Measurements from ENCODE around the gene GABBR2.

GABBR2 gene

GRCh38 chr9:98455256-98456155 lies 253.2 kb downstream of the GABBR2 start:
- no peak overlapping the region for H3K4me3 ChIP-seq (replicated peaks; ENCODE audit: low read depth, low read length)
- TF ChIP-seq CTCF (IDR thresholded peaks at IDR 0.05; ENCODE audit: low read length, missing control alignments): no peak
- peak; percentile 61 for DNase-seq (ENCODE audit: low read depth)

GRCh38 chr9:98453589-98454311 lies 255.0 kb downstream of the GABBR2 start:
- TF ChIP-seq CTCF (IDR thresholded peaks at IDR 0.05; ENCODE audit: low read length, missing control alignments): no peak
- DNase-seq (ENCODE audit: low read depth): peak; percentile 33
- H3K4me3 ChIP-seq (replicated peaks; ENCODE audit: low read depth, low read length): no peak overlapping the region

GRCh38 chr9:98451576-98451975 lies 257.2 kb downstream of the GABBR2 start:
- no peak for DNase-seq (ENCODE audit: low read depth)
- H3K4me3 ChIP-seq (replicated peaks; ENCODE audit: low read depth, low read length): no peak overlapping the region
- no peak for TF ChIP-seq CTCF (IDR thresholded peaks at IDR 0.05; ENCODE audit: low read length, missing control alignments)

DNA sequence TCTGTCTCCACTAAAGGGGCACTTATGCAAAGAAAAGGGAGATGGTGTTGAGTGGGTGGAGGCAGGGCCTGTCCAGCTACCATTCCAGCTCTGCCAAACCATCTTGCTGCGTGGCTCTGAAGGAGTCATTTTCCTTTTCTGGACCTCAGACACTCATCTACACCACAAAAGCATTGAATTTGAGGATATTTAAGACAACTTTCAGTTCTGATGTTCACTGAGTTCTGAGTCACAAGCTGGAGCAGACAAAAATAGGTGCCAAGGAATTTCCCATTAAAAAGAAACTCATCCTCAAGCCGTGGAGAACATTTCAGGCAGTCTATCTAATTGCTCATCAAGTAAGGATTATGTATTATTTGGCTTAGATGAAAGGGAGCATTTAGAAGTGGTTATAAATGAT lies 258.2 kb downstream of the GABBR2 start:
- peak; percentile 19 for DNase-seq (ENCODE audit: low read depth)
- no peak for TF ChIP-seq CTCF (IDR thresholded peaks at IDR 0.05; ENCODE audit: low read length, missing control alignments)
- no peak overlapping the region for H3K4me3 ChIP-seq (replicated peaks; ENCODE audit: low read depth, low read length)

GRCh38 chr9:98449871-98450270 lies 258.9 kb downstream of the GABBR2 start:
- H3K4me3 ChIP-seq (replicated peaks; ENCODE audit: low read depth, low read length): no peak overlapping the region
- no peak for TF ChIP-seq CTCF (IDR thresholded peaks at IDR 0.05; ENCODE audit: low read length, missing control alignments)
- DNase-seq (ENCODE audit: low read depth): no peak

DNA sequence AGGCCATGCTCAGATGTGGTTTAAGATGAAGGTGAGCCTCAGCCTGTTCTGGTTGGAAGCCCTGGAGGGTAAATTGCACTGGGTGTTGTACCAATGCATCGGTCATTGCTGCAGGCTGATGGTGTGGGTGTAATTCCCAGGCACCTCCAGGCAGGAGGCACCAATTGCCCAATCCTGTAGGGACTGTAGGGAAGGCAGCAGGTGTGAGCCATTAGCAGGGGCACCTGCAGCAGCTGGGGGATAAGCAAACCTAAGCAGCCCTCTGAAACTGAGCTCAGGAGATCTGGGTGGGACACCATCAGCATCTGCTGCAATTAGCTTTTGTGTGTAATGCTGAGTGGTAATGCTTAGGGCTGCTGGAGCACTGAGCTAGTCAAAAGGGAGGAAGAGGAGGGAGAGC lies 263.2 kb downstream of the GABBR2 start:
- no peak for DNase-seq (ENCODE audit: low read depth)
- no peak overlapping the region for H3K4me3 ChIP-seq (replicated peaks; ENCODE audit: low read depth, low read length)
- no peak for TF ChIP-seq CTCF (IDR thresholded peaks at IDR 0.05; ENCODE audit: low read length, missing control alignments)

All from fibroblast of pulmonary artery (primary cell).